GM21381 (cell line): Measurements from ENCODE around the gene CLRN3.

Experiments
- ATAC-seq: cut with Tn5 transposase; IDR thresholded peaks from one replicate; pipeline ENCODE4 v1.9.1; 2021; ENCODE audit warnings: mild to moderate bottlenecking, moderate library complexity; ENCODE audit not compliant: unreplicated experiment

The CLRN3 gene

DNA sequence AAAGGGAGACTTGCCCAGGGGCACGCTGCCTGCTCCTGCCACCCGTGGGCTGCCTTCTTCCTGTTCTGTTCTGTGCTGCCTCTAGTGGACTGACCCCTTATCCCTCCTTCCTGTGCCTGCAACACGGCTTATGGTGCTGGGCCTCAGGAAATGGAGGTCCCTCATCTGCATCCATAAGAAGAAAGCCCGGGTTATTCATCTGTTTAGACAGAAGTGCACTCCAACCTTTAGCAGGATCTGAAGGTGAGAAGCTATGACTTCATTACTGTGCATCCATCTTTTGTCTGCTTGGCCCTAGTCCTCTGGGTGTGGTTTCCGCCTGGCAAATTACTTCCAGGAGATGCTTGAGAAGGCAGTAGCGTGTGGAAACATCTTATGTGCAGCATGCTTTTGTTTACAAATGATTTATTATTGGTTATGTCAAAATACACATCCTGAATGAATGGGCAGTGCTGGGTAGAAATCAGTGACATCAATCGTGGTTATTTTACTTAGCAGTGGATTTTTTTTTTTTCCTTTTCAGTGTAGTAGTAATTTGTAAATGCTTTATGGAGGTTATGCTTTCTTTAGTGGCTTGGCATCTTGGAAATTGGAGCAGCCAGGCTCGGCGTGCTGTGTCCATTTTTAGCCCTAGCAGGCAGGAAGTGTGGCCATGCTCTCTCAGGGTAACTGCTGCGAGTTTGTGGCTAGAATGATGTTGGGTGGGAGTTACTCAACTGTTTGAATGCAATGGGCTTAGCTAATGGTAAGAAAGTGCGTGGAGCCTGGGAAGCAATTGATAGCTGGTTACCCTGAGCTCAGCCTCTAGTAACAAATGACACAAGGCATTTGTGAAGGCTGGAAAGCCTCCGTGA lies 26.9 kb upstream of the CLRN3 start:
- ATAC-seq, result no peak

DNA sequence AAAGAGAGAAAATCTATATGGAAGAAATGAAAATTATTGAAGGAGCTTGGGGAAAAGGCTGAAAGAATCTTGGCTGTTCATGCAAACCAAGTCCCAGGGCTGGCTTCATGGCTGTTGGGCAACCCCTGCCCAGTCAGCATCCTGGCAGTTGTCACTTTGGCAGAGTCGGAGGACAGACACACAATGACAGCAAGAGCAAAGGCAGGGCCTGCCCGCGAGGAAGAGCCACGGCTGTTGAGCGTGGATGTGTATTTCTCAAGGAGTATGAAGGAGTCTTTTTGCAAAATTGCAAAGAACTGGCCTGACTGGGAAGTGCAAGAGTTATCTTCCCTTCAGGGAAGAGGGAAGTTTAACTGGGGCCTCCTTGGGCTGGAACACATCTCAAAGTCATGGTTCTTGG lies 25.8 kb upstream of the CLRN3 start:
- ATAC-seq, result no peak

DNA sequence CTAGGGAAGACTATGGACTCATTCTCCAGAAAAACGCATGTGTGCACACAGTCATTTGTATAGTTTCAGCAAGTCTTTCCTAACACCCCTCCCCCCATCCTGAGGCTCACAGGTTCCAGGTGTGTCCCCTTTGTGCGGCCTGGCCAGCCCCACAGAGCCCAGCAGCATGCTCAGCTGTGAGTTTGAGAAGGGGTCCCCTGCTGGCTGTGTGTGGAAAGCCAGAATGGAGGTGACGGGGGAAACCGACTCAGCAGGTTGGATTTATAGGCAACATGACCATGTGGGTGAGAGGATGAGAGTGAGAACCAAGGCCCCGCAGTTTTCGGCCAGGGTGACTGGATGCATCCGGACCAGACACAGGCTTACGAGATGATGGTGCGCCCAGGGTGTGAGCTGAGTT lies 24.1 kb upstream of the CLRN3 start:
- ATAC-seq, result no peak

DNA sequence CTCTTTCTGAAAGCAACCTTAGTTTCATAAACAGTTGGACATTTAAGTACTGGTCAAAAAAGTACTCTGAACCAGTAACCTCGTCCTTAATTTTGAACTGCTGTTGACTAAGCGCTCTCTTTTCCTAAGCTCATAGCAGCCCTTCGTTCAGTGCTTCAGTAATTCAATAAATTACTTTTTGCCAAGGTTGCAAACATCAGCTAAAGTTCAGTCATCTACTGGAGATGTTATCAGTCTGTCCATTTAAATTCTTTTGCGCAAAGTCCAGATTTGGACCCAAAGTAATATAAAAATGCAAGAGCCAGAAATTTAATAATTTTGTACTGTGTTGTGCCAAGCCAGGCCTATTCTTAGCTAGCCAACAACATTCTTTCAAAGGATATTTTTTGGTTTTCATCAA lies 22.6 kb upstream of the CLRN3 start:
- no peak for ATAC-seq

DNA sequence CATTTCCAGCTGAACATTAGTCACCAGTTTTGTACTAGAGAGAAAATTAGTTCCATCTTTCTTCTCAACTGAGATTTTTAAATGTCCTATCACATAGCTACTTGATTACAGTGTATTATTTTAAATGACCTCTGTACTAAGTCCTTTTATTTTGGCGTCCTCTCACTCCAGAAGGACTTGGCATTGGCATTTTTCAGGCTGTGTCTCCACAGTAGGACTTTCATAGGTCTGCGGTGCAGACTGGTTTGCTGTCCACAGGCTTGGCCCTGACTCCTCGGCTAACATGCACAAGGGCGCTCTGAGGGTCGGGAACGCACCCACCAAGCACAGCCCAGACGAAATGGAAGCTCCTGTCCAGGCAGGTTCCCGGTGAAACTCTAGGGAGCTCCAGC lies 20.6 kb upstream of the CLRN3 start:
- no peak for ATAC-seq

DNA sequence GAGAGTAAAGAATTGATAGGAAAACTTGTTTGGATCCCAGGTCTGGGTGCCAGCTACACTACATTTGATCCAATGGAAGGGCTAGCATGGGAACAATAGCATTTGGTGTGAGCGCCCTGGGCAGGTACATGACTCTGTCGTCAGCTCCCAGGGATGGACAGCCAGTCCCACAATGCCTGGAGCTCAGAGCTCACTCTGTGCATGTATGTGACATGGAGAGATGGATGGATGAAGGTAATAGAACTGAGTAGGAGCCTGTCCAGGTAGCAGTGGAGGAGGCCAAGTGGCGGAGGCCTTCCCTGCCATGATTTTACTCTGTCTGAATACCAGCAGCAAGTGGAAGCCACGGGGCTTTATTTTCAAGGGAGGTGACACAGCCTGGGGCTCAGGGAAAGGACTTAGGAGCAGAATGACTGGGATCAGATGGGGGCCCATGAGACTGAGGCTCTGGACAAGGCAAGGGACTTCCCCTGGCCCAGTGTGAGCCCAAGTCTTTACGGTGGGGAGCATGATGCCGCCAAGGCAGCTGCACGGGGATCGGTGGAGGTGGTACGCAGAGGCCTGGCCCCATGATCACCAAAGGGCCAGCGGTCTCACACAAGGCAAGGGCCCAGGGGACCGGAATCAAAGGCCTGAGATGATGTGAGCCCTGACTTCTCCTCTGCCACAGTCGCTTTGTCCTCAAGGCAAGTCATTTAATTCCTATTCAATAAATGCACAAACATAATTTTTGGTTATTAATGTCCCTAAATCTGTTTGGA lies 20.0 kb upstream of the CLRN3 start:
- ATAC-seq, result no peak

DNA sequence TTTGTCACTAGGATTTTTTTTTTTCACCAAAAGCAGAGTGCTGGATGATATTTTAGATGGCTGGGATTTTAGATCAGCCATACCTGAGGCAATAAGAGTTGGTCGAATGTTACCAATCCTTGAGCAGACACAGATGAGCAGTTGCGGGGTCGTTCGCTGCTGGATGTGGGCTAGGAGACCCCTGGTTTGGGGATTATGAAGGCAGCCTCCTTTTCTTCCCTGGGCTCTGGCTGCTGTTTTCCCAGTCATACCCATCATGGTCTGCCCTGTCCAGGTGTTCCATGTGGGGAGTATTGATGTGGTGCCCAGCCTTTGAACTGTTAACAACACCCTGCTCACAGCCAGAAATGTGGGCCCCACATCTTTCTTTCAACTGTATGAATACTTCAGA lies 19.1 kb upstream of the CLRN3 start:
- no peak for ATAC-seq

DNA sequence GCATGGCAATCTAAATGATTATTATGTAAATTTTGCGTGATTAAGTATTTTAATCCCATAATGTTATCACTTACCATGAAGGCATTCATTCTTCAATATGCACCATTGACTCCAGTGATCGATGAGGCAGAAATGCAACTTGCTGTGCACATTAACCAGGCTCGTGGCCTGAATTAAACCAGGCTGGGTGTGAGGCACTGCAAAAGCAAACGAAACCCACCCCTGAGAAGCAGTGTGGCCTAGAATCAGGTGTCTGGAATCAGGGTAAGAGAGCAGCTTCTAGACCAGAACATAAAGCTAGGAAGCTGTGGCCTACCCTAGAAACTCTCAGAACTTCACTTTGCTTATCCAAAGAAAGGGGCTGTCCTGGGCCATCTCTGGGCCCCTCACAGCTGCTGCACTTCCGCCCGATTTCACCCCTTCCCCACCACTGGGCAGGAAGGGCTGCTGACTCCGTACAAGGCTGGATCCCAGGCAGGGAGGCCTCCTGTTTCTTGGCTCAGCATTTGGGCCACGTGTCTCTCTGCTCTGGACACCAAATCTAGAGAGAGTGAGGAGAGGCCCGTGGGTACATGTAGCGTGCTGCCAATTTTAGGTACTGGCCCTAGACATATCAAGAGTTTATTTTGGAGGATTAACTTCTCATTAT lies 18.6 kb upstream of the CLRN3 start:
- no peak for ATAC-seq

DNA sequence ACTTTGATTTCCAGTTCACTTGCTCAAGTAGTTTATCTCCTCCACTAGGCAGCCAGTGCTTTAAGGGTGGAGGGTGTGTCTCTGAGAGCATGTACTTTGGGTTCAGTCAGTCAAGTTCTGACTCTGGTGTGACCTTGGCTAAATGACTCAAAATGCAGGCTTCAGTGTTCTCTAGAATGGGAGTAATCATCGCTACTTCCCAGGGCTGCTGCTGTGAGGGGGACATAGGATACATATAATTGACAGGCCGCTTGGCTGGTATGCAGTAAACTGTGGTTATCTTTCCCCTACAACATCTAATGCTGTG lies 17.7 kb upstream of the CLRN3 start:
- no peak for ATAC-seq

DNA sequence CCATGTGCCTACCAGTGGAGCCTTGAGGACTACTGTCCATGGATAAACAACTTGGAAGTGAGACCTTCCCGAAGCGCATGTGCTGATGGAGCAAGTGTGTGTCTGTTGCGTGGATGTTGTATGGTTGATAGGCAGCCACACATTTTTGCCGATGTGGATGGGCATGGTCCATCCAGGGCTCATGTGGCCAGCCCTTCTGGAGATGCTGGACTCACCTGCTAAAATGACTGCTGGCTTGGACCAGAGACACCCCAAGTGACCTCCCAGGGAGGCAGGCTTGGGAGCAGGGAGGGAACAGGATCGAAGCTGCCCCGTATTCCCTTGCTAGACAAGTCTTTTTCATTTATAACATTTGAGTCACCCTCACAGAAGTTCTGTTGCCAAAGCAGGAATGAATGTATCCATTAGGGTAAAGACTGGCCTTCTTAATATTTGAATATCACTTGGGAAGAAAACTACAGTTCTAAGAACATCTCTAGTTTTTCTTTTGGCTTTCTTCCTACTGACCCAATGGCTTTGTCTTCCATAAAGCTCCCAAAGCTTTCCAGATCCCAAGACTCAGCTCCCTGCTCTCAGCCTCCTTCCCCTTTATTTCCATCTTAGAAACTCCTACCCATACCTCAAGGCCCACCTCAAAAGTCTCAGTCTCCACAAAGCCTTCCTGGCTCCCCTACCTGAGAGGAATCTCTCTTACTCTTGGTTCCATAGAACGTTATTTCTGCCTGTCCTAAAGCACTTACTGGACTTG lies 17.1 kb upstream of the CLRN3 start:
- no peak for ATAC-seq

DNA sequence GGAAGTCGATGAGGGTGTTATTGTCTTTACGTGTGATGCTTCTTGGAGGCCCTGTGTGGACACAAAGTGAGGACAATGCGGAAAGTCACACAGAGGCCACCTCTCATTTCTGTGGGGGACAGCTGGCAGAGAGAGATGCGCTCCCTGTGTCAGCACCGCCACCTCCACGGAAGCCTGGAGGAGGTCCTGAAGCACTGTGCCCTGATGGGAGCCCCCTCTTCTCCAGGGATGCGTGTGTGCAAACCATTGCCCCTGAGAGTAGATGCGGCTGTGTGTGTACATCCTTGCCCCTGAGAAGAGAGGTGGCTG lies 16.2 kb upstream of the CLRN3 start:
- no peak for ATAC-seq

DNA sequence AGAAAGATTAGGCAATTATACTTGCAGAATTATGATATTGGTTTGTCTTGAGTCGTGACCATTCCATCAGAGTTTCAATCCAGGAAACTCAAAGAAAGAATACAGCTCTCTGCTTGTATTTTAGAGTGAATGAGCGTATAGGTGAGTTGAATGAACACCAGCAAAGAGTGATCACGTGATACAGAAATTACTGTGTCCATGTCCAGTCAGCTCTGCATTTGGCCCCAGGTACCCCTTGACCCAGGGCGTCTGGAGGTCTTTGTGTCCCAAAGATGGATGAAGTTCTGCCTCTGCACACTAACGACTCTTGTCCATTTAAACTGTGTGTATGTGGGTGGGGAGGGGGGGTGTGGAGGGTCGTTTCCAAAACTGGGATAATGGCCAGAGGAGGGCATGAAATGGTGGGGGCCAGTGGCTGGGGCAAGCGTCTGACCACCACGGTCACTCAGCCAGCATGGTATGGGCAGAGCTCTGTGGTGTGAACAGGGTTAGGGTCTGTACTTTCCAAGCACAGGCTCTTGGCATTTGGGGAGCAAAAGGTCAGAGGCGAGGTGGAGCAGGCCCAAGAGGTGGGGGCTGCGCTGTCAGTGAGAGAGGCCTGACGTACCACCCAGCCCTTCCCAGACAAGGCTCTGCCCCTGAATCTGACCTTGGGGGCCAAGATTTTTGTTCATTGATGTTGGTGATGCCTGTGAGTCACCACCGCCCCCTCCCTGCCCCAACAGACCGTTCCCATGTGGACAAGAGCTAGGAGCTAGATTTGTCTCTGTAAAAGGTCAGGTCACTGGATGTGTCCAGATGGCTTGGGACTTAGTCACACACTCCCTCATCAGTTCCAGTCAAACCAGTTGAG lies 15.6 kb upstream of the CLRN3 start:
- no peak for ATAC-seq

DNA sequence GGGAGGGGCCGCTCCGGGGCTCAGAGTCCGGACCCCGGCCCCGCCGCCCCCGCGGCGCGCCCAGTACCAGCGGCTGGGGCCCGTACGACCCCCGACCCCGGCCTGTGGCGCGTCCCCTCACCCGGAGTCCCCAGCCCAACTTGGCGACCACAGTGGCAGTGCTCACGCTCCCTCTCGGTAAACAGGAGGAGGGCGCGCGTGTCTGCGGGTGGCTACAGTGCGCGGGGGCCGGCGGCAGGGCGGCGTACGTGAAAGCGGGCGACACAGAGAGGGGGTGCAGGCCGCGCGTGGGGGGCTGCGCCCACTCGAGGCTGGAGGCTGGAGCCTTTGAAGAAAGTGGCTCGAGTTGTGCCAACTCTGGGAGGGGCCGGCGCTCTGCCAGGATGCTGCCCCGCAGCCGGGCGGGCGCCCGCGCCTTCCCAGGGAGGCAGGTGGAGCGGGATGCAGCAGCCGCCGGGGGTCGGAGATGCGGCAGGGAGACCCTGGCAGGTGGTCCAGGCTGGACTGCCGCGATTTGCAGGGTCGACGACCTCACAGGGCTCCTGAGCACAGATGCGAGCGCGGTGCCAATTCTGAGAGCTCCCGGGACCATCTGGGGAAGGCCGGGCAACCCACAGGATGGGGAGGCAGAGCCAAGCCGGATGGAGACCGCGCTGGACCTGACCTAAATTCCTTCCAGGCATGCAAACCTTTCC lies 14.8 kb upstream of the CLRN3 start:
- no peak for ATAC-seq

DNA sequence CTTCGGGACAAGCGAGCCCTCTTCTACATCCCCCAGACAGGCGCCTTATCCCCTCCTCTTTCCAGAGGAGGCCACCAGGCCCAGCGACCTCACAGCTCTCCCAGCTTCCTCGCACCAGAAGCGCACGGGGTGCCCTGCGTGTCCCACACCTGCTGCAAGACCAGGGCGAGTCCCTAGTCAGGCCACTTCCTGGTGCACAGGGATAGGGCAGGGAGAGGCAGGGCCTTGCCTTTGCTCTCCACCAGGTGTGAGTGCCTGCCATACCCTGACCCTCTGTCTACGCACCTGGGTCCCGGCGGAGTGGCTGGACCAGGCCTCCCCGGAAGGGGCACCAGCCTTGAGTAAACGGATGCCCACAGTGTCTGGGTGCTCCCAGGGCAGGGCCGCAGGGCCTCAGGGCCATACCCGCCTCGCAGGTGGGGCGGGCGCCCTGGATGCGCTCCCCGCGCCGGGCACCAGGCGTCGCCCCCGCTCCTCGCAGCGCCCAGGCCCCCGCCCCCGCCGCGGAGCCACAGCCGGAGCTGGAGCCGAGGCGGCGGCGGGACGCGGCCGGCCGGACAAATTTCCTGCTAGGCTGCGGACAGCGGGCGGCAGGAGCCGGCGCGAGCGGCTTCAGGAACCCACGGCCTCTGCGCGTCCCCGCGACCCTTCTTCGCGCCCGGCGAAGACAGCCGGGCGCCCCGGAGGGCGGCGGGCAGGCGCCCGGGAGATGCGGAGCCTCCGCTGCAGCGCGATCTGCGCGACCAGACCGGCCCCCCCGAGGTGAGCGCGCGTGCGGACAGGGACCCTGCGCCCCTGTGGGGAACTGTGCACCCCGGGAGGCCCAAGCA lies 14.0 kb upstream of the CLRN3 start, which contains the start of gene PTPRE:
Gene PTPRE (plus strand): TSS at position 556 of the 830 bp plus-strand sequence. CDS start 133,779 bp downstream, outside the sequence.
- peak; percentile 98 for ATAC-seq

DNA sequence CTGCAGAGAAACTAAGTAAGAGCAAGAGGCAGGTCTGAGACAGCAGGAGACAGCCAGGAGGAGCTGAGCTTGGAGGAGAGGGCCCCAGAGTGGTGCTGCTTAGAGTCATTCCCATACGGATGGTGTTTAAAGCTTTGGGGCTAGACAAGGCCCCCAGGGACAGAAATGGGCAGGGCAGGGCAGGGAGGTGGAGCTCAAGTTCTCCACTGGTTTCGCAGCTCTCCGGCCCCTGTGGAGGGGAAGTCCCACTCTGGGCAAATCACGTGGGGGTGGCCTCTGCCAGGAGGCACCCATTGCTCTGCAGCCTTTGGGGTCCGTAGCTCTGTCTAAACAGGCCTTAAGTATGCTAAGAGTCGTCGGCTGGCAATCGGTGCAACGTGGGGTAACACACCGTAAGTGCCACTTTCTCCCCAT lies 13.1 kb upstream of the CLRN3 start:
- no peak for ATAC-seq

DNA sequence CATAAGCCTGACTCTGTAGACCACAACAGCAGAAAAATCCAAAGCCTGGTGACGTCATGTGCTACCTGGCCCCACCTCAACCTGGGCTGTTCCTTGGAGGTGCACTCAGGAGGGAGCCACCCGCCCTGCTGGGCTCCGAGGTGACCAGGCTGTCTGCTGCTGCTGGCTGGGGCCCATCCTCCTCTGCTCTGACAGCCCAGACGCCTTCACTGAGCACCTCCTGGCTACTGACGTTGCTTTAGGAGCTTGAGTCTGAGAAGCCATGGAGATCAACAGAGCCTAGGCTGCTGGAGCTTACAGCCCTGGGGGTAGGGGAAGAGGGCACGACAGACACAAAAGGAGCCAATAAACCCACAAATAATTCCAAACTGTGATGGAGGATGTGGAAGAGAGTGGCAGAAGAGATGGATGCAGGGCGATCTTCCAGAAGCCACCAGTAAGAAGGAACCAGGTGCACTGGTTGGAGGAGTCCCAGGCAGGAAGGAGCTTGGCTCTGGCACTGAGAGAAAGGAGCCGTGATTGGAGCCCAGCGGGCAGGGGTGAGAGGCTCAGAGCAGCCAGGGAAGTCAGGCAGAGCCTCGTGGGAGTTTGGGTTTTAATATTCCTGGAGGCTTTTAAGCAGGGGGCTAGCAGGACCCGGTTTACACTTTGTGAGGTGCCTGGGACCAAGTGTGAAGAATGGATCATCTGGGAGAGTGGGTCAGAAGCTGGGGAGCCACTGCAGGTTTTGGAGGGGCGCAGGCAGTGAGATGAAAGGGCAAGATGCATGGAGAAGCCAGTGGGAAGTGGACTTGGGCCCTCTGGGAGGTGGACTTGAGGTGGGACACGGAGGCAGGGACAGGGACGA lies 12.5 kb upstream of the CLRN3 start:
- ATAC-seq, result no peak

DNA sequence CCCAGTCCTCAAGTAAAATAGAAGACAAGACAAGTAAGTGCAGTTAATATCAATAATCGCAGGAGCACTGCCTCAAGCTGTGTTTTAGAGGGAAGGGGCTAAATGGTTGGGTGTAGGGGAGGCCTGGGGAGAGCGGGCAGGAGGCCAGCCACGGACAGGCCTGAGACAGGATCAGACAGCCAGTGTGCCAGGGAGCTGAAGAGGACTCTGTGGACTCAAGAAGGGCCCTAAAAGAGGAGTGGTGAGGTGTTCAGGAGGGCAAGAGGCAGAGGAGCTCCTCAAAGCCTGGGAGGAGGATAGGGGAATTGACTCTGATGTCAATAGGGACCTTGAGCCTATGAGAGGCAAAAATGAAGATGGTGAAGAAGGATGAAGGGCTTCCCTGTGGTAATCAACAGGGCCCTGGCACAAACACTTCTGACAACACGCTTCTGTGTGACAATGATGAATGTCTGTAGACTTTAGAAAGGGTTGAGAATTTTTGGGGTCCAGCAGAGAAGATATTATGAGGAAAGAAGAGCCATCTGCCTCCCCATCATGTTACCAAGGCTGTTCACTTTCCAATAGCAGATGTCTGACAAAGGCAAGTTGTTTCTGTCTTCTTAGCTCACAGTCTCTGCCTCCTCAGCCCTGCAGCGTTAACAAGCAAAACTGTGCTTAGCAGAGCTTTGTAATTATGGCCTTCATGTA lies 11.7 kb upstream of the CLRN3 start:
- ATAC-seq, result no peak

DNA sequence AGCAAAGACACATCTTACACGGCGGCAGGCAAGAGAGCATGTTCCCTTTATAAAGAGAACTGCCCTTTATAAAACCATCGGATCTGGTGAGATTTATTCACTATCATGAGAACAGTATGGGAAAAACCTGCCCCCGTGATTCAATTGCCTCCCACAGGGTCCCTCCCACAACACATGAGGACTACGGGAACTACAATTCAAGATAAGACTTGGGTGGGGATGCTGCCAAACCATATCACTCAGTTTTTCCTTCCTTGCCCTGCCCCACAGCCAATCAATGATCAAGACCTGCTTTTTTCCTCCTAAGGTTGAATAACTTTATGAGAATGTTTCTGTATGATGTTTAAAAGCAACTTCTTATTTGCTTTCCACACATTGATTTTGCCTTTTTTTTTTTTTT lies 11.0 kb upstream of the CLRN3 start:
- no peak for ATAC-seq
